ENCODE results near the gene ZNF274.

The ZNF274 gene

DNA sequence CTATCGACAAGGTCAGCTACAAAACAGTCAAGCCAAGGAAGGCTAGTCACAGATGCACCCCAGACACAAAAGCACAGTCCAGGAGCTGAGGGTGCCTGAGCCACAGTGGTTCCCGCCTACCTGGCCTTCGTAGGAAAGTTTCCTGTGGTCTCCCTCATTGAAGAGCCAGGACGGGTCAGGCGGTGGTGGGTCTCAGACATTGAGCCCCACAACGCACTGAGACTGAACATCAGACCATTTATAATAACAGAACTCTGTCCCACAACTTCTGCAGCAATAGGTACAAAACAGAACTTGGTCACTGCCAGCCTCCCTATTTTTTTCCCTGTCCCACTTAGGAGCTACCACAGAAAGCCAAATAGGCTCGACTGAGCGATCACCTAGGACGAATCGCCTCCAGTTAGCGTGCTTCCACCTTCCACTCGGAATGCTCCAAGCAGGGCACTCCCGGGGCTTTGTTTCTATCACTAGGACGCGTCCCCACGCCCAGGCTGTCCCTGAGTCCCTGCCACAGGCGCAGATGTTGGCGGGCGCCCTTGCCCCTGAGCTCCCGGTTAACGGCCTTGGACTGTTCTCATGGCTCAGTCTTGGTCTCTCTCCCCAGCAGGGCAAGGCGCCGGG is 45.2 kb downstream of the ZNF274 start:
- TF ChIP-seq, protein P1, sequence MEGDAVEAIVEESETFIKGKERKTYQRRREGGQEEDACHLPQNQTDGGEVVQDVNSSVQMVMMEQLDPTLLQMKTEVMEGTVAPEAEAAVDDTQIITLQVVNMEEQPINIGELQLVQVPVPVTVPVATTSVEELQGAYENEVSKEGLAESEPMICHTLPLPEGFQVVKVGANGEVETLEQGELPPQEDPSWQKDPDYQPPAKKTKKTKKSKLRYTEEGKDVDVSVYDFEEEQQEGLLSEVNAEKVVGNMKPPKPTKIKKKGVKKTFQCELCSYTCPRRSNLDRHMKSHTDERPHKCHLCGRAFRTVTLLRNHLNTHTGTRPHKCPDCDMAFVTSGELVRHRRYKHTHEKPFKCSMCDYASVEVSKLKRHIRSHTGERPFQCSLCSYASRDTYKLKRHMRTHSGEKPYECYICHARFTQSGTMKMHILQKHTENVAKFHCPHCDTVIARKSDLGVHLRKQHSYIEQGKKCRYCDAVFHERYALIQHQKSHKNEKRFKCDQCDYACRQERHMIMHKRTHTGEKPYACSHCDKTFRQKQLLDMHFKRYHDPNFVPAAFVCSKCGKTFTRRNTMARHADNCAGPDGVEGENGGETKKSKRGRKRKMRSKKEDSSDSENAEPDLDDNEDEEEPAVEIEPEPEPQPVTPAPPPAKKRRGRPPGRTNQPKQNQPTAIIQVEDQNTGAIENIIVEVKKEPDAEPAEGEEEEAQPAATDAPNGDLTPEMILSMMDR (IDR thresholded peaks at IDR 0.05; ENCODE audit: control extremely low read depth, extremely low read depth, low read depth, missing control alignments) = no peak
- peak; percentile 32 for DNase-seq (ENCODE audit: extremely low spot score)
- ChIA-PET POLR2A (no interaction called here), CTCF (interaction anchor here (1.0 to 2.1 kb wide), 2 partner anchors 9 kb away, joined by 3 to 6 read pairs; no protein-coding TSS in a partner anchor)

DNA sequence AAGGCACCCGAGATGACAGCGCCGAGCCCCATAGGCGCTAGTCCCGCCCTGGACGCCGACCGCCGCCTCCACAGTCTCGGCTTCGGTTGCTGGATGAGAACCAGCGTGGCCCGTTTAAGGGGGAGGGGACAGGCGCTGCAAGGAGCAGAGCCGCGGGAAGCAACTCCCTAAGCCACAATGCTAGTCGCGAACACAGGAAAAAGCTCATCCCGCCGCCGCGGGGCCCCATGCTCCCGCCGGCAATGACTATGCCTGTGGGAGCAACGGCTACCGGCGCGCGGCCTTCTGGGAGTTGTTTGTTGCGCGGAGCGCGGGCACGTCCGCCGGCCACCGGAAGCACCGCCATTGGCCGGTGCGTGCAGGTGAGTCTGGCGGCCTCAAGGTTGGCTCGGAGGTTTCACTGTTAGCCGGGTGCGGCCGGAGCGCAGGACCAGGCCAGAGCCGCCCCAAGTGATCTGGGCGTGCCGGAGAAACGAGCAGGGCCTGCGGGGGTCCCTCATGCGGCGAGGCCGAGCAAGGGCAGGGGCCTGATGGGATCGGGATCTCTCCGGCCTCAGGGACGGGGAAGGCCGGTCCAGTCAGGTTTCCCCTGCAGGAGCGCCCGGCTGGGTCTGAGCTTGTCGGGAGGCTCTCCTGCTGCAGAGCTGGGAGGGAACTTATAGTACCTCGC is 45.9 kb downstream of the ZNF274 start, which contains the start of gene ZNF544:
ZNF544 (plus strand) TSS at position 330 of the 670 bp plus-strand sequence. CDS start 15,110 bp downstream, outside the sequence.
- CTCF ChIA-PET = interaction anchor here (1.0 to 2.1 kb wide), 2 partner anchors 8 to 9 kb away, joined by 3 to 6 read pairs; no protein-coding TSS in a partner anchor
- TF ChIP-seq, protein P1 (IDR thresholded peaks at IDR 0.05; ENCODE audit: control extremely low read depth, extremely low read depth, low read depth, missing control alignments) = no peak
- DNase-seq (ENCODE audit: extremely low spot score) = peak; percentile 90
- POLR2A ChIA-PET = no interaction called here

DNA sequence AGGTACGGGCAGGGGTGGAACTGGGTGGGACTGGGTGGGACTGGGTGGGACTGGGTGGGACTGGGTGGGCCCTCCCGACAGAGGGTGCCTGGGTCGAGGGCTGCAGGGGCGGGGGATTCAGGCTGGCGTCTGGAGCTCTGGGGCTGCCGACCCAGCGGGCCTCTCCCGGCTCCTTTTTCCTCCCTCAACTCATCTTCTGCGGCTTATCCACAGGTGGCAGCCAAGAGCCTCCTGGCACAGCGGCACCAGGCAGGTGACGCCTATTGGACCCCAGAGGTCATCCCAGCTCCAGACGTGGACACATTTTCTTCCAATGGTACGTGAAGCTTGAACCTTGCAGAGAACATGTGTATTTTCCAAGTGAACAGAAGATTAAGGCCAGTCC is 46.4 kb downstream of the ZNF274 start:
- ChIA-PET POLR2A (no interaction called here), CTCF (interaction anchor here (1.0 kb wide), 1 partner anchor 10 kb away, joined by 3 read pairs; no protein-coding TSS in a partner anchor)
- DNase-seq (ENCODE audit: extremely low spot score) = no peak
- TF ChIP-seq, protein P1 (IDR thresholded peaks at IDR 0.05; ENCODE audit: control extremely low read depth, extremely low read depth, low read depth, missing control alignments) = no peak

DNA sequence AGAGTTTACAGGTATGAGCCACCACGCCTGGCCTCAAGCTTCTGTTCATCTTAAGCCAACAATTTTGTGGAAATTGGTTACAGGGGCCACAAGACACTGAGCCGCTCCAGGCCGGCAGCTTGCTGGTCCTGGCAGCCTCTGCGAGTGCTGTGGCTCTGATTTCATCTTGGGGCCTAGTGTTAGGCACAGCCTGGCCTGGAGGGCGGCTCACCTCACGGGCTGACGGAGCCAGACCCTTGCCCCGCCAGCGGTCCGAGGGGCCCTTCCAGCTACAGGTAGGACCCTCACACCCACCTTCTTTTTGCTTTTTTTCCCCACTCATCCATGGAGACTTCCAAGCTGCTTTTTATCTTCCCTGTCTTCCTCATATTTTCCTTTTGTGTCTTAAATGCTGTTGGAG is 54.5 kb downstream of the ZNF274 start:
- TF ChIP-seq, protein P1 (IDR thresholded peaks at IDR 0.05; ENCODE audit: control extremely low read depth, extremely low read depth, low read depth, missing control alignments) = no peak
- POLR2A ChIA-PET = no interaction called here
- no peak for DNase-seq (ENCODE audit: extremely low spot score)
- CTCF ChIA-PET = interaction anchor here (1.2 kb wide), 1 partner anchor 10 kb away, joined by 6 read pairs; the partner anchor contains the start of gene ZNF544

DNA sequence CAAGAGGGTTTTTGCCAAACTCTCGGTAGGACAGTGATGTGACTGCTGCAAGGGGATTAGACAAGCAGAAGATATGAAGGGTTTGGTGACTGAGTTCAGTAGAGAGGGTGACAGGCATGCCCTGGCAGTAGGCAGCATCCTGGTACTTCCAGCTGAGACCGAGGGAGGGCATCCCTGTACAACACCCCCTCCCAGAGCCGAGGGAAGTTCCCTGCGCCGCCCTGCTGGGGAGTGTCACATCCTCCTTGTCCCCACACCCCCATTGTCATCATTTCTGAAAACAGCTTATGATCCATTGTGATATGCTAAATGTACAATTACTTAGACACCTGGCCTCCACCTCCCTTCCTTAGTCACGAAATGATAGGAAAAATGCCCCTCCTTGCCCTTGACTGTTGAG is 60.5 kb downstream of the ZNF274 start:
- TF ChIP-seq, protein P1 (IDR thresholded peaks at IDR 0.05; ENCODE audit: control extremely low read depth, extremely low read depth, low read depth, missing control alignments) = no peak
- POLR2A ChIA-PET = no interaction called here
- DNase-seq (ENCODE audit: extremely low spot score) = no peak
- CTCF ChIA-PET = no interaction called here

DNA sequence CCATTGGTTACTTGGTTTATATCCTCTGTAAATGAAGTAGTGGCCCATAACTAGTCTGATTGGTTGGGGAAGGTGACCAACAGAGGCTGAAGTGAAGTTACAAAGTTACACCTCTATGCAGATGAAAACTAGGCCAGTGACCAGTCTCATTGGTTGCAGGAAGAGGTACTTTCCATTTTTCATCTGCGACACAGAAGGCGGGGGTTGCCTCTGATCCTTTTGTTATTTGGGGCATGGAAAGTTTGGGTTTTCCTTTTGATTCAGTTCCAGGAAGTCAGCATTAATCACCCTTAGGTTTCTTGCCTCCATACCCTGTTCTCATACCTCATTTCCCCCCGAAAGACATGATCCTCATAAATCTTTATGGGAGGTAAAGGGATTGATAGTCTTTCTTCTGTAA is 66.0 kb downstream of the ZNF274 start:
- DNase-seq (ENCODE audit: extremely low spot score) = no peak
- ChIA-PET POLR2A (no interaction called here), CTCF (no interaction called here)
- TF ChIP-seq, protein P1 (IDR thresholded peaks at IDR 0.05; ENCODE audit: control extremely low read depth, extremely low read depth, low read depth, missing control alignments) = no peak

Measured in GM10248 (cell line).